SU-DHL-6 (cell line): ENCODE measurements around the gene BAG3.

Experiments
- CTCF ChIP-seq: fragments of 200-600 bp; sonication (generic); IDR thresholded peaks from one replicate; pipeline ENCODE4 v1.5.1; 2017; ENCODE audit warnings: antibody characterized with exemption, mild to moderate bottlenecking, low read length, moderate library complexity; ENCODE audit not compliant: insufficient read depth, poor library complexity, severe bottlenecking
- EZH2phosphoT487 ChIP-seq: fragments of 200-600 bp; sonication (generic), shearing (Covaris generic); conservative IDR thresholded peaks from 2 replicates; pipeline ENCODE4 v1.6.1; 2018; ENCODE audit warnings: mild to moderate bottlenecking, antibody characterized with exemption, low read length, moderate library complexity, mixed read lengths

- TF ChIP-seq CTCF: no peak
- no peak for TF ChIP-seq EZH2phosphoT487
Measured at GRCh38 chr10:119651514-119652360, 557 bp downstream of the BAG3 start.
